Stimulated activated naive CD8-positive, alpha-beta T cell treated with anti-CD3 and anti-CD28 coated beads, Interleukin-15, Interleukin-2, amounts not matched to agents 100 ng/mL and 50 ng/mL, for 24 hours (primary cell): ENCODE results near the gene INPP4B.

Experiments
- H3K27ac Mint-ChIP-seq: one replicate; pipeline ENCODE4 v1.8.0; 2021; ENCODE audit warnings: mild to moderate bottlenecking, mixed read lengths
- H3K27me3 Mint-ChIP-seq: one replicate; pipeline ENCODE4 v1.8.0; 2021; ENCODE audit warnings: mixed read lengths
- H3K36me3 Mint-ChIP-seq: one replicate; pipeline ENCODE4 v1.8.0; 2021; ENCODE audit warnings: low read depth, mixed read lengths
- H3K4me1 Mint-ChIP-seq: one replicate; pipeline ENCODE4 v1.8.0; 2021; ENCODE audit warnings: low read depth, mixed read lengths
- H3K4me3 Mint-ChIP-seq: one replicate; pipeline ENCODE4 v1.8.0; 2021; ENCODE audit warnings: mild to moderate bottlenecking, mixed read lengths
- H3K9me3 Mint-ChIP-seq: one replicate; pipeline ENCODE4 v1.8.0; 2021; ENCODE audit warnings: mixed read lengths

INPP4B gene

DNA sequence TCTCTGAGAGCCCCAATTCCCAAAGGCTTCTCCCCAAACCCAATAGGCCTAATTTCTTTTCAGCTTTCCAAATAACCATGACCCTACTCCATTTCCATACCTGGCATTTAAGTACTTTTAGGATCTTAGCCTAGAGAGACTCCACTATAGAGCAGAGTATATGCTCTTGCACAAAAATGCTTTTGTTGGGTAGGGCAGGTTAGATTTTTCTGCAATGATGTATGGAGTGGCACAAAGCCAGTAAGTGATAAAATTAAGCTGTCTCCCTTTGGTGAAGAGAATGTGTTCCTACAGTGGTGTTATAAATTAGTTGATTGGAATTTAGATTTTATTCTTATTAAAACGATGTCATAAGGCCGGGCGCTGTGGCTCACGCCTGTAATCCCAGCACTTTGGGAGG lies 124.9 kb downstream of the INPP4B start:
- no peaks in the 10 kb centered on the region for H3K9me3 Mint-ChIP-seq
- H3K4me3 Mint-ChIP-seq = no peak overlapping the region
- peaks cover 7% of the 10 kb centered on the region for H3K4me1 Mint-ChIP-seq
- H3K27ac Mint-ChIP-seq = no peak overlapping the region
- peaks cover 7% of the 10 kb centered on the region for H3K36me3 Mint-ChIP-seq
- H3K27me3 Mint-ChIP-seq = no peaks in the 10 kb centered on the region

DNA sequence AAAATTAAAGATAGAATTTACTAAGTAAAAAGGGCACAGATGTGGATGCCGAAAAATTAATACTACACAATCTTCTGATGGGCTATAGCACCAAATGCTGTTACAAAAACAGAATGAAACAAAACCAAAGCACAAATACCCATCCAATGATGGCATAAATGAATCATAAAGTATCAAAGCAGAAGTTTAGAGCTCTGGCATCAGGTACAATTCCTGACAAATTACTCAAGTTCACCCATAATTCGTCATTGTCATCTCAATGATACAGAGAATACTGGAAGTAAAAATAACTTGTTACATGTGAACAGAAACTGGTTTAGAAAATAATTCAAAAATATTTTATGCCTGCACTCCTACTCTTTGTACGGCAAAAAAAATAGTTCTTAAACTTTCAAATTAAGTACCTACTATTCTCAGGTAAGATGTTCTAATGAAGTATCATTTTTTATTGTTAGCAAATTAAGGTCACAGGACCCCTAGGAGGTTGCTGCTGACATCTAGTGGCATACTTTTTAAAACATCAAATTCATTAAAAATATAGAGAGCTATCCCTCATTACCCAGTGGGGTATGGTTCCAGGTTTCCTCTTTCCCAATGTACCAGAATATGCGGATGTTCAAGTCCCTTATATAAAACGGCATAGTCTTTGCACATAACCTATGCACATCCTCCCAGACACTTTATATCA lies 126.1 kb downstream of the INPP4B start:
- Mint-ChIP-seq H3K27ac (no peak overlapping the region), H3K4me3 (no peak overlapping the region)

DNA sequence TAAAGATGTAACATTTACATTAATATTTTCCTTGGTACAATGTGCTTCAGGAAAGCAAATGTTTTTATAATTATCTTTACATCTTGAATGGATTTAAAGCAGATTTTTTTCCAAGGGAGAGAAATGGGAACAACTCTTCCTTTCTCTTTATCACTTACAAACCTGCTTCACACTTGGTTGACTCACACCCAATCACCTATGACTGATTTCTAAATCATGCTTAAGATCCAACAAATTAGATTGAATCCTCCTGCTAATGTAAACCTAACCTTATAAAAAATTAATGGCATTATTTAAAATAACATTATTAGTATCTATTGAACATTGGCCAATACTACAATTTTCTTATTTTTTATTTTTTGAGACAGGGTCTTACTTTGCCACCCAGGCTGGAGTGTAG lies 127.1 kb downstream of the INPP4B start:
- Mint-ChIP-seq H3K27me3 (no peaks in the 10 kb centered on the region), H3K9me3 (no peaks in the 10 kb centered on the region), H3K36me3 (peaks cover 7% of the 10 kb centered on the region), H3K4me1 (peaks cover 11% of the 10 kb centered on the region), H3K27ac (no peak overlapping the region), H3K4me3 (no peak overlapping the region)

More for the DNA sequence above, 126.1 kb downstream of the INPP4B start:
- Mint-ChIP-seq H3K9me3 (no peaks in the 10 kb centered on the region), H3K27me3 (no peaks in the 10 kb centered on the region), H3K4me1 (peaks cover 7% of the 10 kb centered on the region), H3K36me3 (peaks cover 7% of the 10 kb centered on the region)

DNA sequence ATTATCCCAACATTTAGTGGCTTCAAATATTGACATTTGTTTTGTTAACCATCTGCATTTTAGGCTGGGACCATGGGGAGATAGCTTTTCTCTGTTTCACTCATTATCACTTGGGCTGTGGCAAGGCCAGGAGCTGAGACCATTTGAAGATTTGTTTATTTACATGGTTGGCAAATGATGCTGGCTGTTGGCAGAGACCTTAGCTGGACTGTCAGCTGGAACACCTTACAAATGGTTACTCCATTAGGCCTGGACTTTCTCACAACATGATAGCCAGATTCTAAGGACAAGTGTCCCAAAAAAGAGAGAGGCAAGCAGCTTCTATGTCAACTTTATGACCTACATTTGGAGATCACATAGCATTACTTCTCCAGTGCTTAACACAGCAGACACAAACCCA lies 130.4 kb downstream of the INPP4B start:
- Mint-ChIP-seq H3K27ac (peak overlapping the region; percentile 5), H3K4me1 (peaks cover 33% of the 10 kb centered on the region), H3K36me3 (peaks cover 11% of the 10 kb centered on the region), H3K27me3 (no peaks in the 10 kb centered on the region), H3K4me3 (no peak overlapping the region), H3K9me3 (no peaks in the 10 kb centered on the region)

DNA sequence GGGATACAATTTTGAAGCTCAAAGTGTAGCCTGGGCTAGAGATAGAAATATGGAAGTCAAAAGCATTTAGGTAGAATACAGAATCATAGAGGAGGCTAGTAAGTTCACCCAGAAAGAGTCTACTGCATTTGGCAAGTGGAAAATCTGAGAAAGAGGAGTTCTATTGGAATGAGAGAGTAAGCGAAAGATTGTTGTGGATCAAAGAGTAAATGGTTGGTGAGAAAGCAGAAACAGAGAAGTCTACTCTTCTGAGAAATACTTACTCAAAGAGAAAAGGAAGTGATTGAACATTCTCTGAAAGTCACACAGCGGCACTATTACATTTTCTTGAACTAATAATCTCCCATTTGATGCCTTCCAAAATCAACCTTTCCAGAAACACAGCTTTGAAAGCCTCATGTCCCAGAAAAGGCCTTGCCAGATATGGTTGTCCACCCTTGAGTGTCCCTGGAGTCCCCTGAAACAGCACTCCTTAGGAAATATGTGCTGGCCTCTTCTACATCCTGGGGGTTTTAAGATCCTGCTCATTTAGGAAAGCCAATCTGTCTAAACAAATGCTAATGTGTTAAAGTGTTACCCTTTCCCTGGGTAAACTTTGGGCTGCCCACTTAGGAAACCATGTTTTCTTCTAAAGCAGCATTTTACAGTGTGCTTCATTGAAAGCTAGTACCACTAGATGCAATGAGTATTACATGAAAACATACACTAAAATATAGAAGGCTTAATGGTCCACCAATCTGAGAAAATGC lies 132.6 kb downstream of the INPP4B start:
- H3K4me3 Mint-ChIP-seq = no peak overlapping the region
- peak overlapping the region; percentile 81 for H3K27ac Mint-ChIP-seq
- H3K4me1 Mint-ChIP-seq = peaks cover 29% of the 10 kb centered on the region
- H3K36me3 Mint-ChIP-seq = peaks cover 11% of the 10 kb centered on the region
- H3K27me3 Mint-ChIP-seq = no peaks in the 10 kb centered on the region
- peaks cover 12% of the 10 kb centered on the region for H3K9me3 Mint-ChIP-seq

DNA sequence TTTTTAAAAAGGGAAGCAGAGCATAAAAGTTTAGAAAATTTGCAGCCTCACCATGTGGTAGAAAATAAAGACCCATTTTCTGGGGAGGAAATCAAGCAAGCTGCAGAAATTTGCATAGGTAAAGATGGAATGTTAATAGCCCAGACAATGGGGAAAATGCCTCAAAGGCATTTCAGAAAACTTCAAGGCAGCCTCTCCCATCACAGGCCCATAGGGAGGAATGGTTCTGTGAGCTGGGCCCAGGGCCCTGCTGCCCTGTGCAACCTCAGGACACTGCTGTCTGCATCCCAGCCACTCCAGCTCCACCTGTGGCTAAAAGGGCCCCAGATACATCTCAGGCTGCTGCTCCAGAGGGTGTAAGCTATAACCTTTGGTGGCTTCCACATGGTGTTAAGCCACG lies 137.9 kb downstream of the INPP4B start:
- peaks cover 17% of the 10 kb centered on the region for H3K4me1 Mint-ChIP-seq
- H3K27ac Mint-ChIP-seq = no peak overlapping the region
- H3K9me3 Mint-ChIP-seq = peaks cover 12% of the 10 kb centered on the region
- no peak overlapping the region for H3K4me3 Mint-ChIP-seq
- peaks cover 4% of the 10 kb centered on the region for H3K36me3 Mint-ChIP-seq
- H3K27me3 Mint-ChIP-seq = no peaks in the 10 kb centered on the region

DNA sequence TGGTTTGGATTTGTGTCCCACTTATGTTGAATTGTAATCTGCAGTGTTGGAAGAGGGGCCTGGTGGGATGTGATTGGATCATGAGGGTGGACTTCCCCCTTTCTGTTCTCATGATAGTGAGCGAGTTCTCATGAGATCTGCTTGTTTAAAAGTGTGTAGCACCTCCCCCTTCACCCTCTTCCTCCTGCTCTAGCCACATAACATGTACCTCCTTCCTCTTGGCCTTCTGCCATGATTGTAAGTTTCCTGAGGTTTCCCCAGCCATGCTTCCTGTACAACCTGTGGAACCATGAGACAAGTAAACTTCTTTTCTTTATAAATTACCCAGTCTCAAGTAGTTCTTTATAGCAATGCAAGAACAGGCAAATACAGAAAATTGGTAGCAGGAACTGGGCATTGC lies 138.7 kb downstream of the INPP4B start:
- Mint-ChIP-seq H3K4me1 (peaks cover 10% of the 10 kb centered on the region), H3K36me3 (peaks cover 3% of the 10 kb centered on the region), H3K9me3 (peaks cover 12% of the 10 kb centered on the region), H3K27me3 (no peaks in the 10 kb centered on the region), H3K4me3 (no peak overlapping the region), H3K27ac (no peak overlapping the region)

DNA sequence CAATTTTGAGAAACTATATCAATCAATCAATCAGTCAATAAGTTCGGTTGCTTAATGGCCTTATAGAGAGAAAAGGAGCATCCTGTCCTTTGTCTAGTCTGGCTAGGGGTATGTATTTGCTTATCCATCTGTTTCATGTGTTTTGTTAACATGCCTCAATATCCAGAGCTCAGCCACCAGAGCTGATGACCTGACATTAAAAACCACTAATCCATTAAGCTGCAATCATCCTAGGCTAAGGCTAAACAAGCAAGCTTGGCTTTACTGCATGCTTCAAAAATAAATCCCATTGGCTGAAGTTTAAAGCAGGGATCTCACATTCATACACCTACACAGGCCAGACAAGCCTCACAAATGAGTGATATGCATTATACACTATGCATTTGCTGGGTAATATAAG lies 139.7 kb downstream of the INPP4B start:
- Mint-ChIP-seq H3K4me1 (peaks cover 6% of the 10 kb centered on the region), H3K36me3 (no peaks in the 10 kb centered on the region), H3K9me3 (peaks cover 12% of the 10 kb centered on the region), H3K27me3 (no peaks in the 10 kb centered on the region), H3K27ac (no peak overlapping the region), H3K4me3 (no peak overlapping the region)

DNA sequence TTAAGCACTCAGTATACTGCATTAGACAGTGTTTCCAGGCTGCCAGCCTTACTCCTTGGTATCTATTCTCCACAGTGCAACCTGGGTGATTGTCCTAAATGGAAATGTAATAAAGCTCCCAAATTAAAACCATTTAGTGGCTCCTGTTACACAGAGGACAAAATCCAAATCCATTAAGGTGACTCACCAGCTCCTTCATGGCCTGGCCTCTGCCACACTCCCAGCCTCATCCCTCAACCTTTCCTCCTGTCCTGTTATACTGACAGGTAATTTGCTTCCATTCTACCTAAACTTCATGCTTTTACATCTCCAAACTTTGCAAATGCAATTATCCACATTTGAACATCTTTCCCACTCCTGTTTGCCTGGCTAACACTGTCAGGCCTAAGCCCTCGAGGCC lies 140.3 kb downstream of the INPP4B start:
- Mint-ChIP-seq H3K9me3 (peaks cover 12% of the 10 kb centered on the region), H3K27ac (no peak overlapping the region), H3K4me1 (peaks cover 8% of the 10 kb centered on the region), H3K4me3 (no peak overlapping the region), H3K27me3 (no peaks in the 10 kb centered on the region), H3K36me3 (no peaks in the 10 kb centered on the region)

DNA sequence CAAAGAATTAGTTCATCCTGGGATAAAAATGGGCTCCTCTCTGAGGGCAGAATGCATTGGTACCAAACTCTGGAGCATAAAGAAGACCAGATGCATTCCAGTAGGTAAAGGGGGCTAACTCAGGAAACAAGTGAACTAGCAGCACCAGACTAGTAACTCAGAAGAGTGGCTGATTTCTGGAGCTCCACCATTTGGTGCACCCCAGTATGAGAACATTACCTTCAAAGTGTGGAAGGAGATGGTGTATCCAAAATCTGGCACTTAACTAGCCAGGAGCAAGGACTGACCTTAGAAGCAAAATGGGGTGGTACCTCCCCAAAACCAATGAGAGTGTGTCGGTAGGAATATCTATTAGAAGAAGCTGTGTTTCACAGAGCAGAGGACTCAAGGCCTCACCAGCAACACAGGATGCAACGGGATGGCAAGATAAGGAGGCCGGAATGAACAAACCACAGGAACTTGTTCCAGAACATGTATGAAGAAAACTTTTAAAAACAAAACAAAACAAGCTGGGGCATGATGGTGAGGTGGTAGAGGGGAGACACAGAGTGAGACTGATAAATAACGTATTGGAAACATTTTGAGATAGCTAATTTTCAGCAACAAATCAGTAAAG lies 142.3 kb downstream of the INPP4B start:
- Mint-ChIP-seq H3K27ac (no peak overlapping the region), H3K4me1 (peaks cover 25% of the 10 kb centered on the region), H3K4me3 (no peak overlapping the region), H3K27me3 (no peaks in the 10 kb centered on the region), H3K36me3 (no peaks in the 10 kb centered on the region), H3K9me3 (no peaks in the 10 kb centered on the region)

DNA sequence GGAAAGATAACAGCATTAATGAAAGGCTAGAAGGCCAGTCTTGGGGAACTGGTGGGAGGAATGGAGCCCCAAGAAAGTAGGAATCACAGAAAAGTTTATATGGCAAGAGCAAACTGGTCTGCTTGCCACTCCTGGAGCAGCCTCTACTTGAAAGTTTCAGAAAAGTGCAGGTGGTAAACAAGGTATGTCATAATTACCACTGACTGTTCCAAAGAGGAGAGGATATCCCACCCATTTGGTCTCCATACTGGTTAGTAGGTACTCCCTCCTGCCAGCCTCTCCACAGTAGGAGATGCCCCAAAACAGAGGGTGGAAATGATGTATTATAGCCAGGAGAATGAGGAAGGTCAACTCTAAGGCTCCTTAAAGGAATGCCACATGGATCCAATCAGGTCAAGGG lies 145.1 kb downstream of the INPP4B start:
- Mint-ChIP-seq H3K27me3 (no peaks in the 10 kb centered on the region), H3K36me3 (no peaks in the 10 kb centered on the region), H3K4me3 (no peak overlapping the region), H3K9me3 (no peaks in the 10 kb centered on the region), H3K4me1 (peaks cover 52% of the 10 kb centered on the region), H3K27ac (peak overlapping the region; percentile 69)

DNA sequence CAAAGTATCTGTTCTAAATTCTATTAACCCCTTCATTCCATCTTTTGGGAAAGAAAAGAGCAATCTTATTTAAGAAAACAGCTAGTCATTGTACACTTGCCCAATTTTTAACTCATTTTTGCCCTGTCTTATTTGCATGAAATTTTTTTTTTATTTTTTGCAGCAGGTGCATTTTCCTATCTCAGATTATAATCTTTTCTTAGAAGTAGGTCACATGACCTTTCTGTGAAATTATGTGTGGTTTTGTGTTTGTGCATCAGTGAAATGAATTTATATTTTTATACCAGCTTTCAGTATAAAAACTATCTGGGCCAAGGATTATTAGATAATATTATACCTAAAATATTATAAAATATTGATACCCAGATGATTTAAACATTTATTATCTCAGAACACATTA lies 145.6 kb downstream of the INPP4B start:
- Mint-ChIP-seq H3K4me3 (no peak overlapping the region), H3K36me3 (no peaks in the 10 kb centered on the region), H3K9me3 (no peaks in the 10 kb centered on the region), H3K27me3 (no peaks in the 10 kb centered on the region), H3K4me1 (peaks cover 56% of the 10 kb centered on the region), H3K27ac (peak overlapping the region; percentile 69)

DNA sequence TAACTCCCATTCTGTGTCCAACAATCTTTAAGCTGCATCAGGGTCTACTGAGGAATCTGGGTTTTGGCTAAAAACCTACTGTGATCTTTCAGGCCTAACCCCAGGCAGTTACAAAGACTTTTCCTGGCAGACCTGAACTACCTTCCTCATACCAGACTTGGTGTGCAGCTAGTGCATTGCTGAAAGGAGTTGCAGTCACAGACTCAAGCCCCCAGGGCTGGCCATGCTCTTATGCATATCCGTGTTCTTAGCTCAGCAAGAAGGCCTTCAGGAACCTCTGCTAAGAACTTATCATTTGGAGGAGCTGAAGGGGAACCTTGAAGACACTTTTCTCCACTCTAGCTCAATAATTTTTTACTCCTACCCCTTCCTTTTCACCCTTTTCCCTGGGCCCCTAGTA lies 147.5 kb downstream of the INPP4B start:
- H3K4me1 Mint-ChIP-seq = peaks cover 56% of the 10 kb centered on the region
- H3K4me3 Mint-ChIP-seq = no peak overlapping the region
- H3K27me3 Mint-ChIP-seq = no peaks in the 10 kb centered on the region
- H3K9me3 Mint-ChIP-seq = no peaks in the 10 kb centered on the region
- H3K27ac Mint-ChIP-seq = peak overlapping the region; percentile 38
- no peaks in the 10 kb centered on the region for H3K36me3 Mint-ChIP-seq

DNA sequence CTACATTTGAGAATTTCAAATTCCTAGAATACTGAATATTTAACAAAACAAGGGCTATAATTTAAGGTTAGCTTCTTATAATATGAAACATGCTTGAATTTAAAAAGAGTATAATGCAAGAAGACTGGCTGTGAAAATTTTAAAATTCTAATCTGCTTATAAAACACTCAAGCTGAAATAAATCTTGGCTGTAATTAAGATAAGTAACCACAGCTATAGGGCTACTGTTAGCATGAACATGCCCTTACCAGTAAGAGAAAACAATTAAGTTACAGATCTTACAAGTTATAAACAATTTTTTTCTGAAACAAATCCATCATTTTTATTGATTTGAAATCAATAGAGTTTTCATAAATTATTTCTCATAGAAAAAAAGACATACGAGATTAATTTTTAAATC lies 148.2 kb downstream of the INPP4B start:
- H3K27me3 Mint-ChIP-seq = no peaks in the 10 kb centered on the region
- H3K4me3 Mint-ChIP-seq = no peak overlapping the region
- H3K27ac Mint-ChIP-seq = no peak overlapping the region
- no peaks in the 10 kb centered on the region for H3K36me3 Mint-ChIP-seq
- H3K9me3 Mint-ChIP-seq = no peaks in the 10 kb centered on the region
- H3K4me1 Mint-ChIP-seq = peaks cover 56% of the 10 kb centered on the region

DNA sequence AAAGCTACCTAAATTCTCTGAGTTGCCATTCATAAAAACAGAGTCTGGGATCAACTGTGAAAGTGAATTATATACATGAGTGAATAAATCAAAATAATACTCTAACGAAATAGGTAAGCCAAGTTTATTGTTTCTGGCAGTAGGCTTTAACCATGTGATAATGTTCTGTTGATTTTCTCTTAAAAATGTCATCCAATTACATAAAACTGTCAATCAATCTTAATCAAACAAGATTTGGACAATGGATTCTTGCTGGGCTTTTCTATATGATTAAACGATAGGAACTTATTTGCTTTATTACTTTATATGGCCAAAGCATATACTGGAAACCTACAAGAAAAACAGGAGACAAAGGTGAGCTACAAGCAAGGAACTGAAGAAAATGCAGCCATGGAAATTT lies 148.8 kb downstream of the INPP4B start:
- no peaks in the 10 kb centered on the region for H3K9me3 Mint-ChIP-seq
- no peaks in the 10 kb centered on the region for H3K27me3 Mint-ChIP-seq
- H3K27ac Mint-ChIP-seq = peak overlapping the region; percentile 19
- no peaks in the 10 kb centered on the region for H3K36me3 Mint-ChIP-seq
- peaks cover 56% of the 10 kb centered on the region for H3K4me1 Mint-ChIP-seq
- H3K4me3 Mint-ChIP-seq = no peak overlapping the region
